Hepatocyte (in vitro differentiated cells): ENCODE measurements around the gene SIVA1.

Source experiments
- CTCF ChIP-seq: fragments of 200-600 bp; sonication (generic); IDR thresholded peaks from 2 replicates; pipeline ENCODE4 v1.5.1; 2016; ENCODE audit warnings: antibody characterized with exemption, mild to moderate bottlenecking; ENCODE audit not compliant: poor library complexity
- EZH2 ChIP-seq: fragments of 200-600 bp; sonication (generic); IDR thresholded peaks from 2 replicates; pipeline ENCODE4 v1.6.1; 2016; ENCODE audit warnings: antibody characterized with exemption, mild to moderate bottlenecking, borderline replicate concordance
- EZH2phosphoT487 ChIP-seq: fragments of 200-600 bp; sonication (generic); IDR thresholded peaks from one replicate; pipeline ENCODE4 v1.6.1; 2018; ENCODE audit warnings: antibody characterized with exemption, mild to moderate bottlenecking, low read depth, moderate library complexity; ENCODE audit not compliant: unreplicated experiment, severe bottlenecking

GRCh38 chr14:104798300-104799243 is 45.6 kb downstream of the SIVA1 start:
- no peak for TF ChIP-seq CTCF
- TF ChIP-seq EZH2: no peak
- no peak for TF ChIP-seq EZH2phosphoT487
